Measurements from ENCODE around the gene RABL3. TPM values are rescaled to one million over a fixed set of nuclear protein-coding genes. Genes with fewer than 3 reads are reported as not detected.
"Not testable (repeated sequence)": the region's sequence is repeated elsewhere in the genome, so short reads cannot be mapped to it uniquely, and the experiment has no call there.

Gene RABL3
- total and polyA plus RNA-seq, 8 donors, result 2.0 to 27.7 (median 9.4) TPM

DNA sequence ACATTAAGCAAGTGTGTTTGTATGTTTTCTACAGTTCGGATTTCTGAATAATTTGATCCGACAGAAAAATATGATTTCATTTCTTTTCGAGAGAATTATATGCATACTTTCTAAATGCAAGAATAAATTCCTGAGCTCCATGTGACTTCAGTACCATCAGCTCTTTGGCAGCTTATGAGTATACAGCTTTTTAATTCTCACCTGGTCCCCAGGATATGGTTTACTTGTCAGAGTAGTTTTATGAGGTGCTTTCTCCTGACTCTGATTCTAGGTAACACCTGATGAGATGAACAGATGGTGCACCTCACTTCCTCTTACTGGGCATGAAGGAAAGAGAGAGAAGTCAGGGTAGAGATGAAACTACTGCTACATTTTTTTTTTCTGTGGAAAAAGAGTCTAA, 63.3 kb downstream of the RABL3 start:
- peak in 1 of 2 donors; percentile 23 for DNase-seq

DNA sequence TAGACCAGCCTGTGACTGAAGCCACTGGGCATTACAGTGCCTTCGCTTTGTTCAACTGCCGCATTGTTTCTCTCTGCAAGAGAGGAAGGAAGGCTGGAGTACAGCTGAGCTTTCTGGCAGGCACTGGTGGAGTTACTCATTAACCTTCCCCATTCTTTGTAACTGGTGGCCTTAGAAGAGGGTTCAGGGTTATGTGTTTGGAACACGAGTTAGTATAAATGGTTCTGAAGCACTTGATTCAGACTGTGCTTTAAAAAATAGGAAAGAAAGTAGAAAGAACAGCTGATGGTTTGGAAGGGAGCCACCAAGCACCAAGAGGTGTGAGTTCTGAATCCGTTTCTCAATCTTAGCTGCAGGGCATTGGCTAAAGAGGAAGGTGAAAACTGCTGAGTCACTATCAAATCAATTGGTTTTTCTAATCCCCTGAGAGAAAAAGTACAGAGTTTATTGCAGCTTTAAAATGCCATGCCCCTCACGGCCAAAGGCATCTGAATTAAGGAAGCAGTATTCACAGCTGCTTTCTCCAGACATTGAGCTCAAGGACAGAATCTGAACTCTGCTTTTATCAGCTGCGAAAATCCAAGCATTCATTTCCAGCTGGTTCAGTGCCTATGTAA, 63.9 kb downstream of the RABL3 start:
- no peak for TF ChIP-seq POLR2A (IDR thresholded peaks at IDR 0.05)
- peak; percentile 37 to 75 (median 58) for TF ChIP-seq POLR2AphosphoS5 (IDR thresholded peaks at IDR 0.05)
- TF ChIP-seq, protein P1, sequence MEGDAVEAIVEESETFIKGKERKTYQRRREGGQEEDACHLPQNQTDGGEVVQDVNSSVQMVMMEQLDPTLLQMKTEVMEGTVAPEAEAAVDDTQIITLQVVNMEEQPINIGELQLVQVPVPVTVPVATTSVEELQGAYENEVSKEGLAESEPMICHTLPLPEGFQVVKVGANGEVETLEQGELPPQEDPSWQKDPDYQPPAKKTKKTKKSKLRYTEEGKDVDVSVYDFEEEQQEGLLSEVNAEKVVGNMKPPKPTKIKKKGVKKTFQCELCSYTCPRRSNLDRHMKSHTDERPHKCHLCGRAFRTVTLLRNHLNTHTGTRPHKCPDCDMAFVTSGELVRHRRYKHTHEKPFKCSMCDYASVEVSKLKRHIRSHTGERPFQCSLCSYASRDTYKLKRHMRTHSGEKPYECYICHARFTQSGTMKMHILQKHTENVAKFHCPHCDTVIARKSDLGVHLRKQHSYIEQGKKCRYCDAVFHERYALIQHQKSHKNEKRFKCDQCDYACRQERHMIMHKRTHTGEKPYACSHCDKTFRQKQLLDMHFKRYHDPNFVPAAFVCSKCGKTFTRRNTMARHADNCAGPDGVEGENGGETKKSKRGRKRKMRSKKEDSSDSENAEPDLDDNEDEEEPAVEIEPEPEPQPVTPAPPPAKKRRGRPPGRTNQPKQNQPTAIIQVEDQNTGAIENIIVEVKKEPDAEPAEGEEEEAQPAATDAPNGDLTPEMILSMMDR (IDR thresholded peaks at IDR 0.05), result no peak
- no peak for TF ChIP-seq EP300 (IDR thresholded peaks at IDR 0.05)
- intact Hi-C loops (cut with DNase I; ENCODE audit: low total_unique reads), result no loop called here
- Histone ChIP-seq H3K27ac (peak overlapping the region; percentile 81 to 87 (median 82)), H3K4me3 (peak overlapping the region in 3 of 4 donors; percentile 15 to 19 (median 17)), H3K4me1 (peaks cover 22 to 42% (median 34%) of the 10 kb centered on the region in 4 donors), H3K9me3 (no peaks in the 10 kb centered on the region), H3K27me3 (no peaks in the 10 kb centered on the region), H3K36me3 (no peaks in the 10 kb centered on the region)
- 2 to 12% (median 4%) methylated on average over 6 of the region's 6 CpGs for WGBS, 5 donors
- DNase-seq, result peak; percentile 86 to 90

More for the DNA sequence above, 63.3 kb downstream of the RABL3 start:
- no peaks in the 10 kb centered on the region for H3K27me3 ChIP-seq
- H3K36me3 ChIP-seq, result no peaks in the 10 kb centered on the region
- H3K27ac ChIP-seq, result peak overlapping the region in 4 of 5 donors; percentile 81 to 87 (median 82)
- H3K4me3 ChIP-seq, result peak overlapping the region in 3 of 4 donors; percentile 15 to 19 (median 17)
- no peaks in the 10 kb centered on the region for H3K9me3 ChIP-seq
- peaks cover 24 to 47% (median 35%) of the 10 kb centered on the region in 4 donors for H3K4me1 ChIP-seq
- intact Hi-C loops (cut with DNase I; ENCODE audit: low total_unique reads), result no loop called here
- WGBS, 5 donors, result 14 to 32% (median 26%) methylated on average over 3 of the region's 3 CpGs
- TF ChIP-seq, protein P1 (IDR thresholded peaks at IDR 0.05), result no peak
- TF ChIP-seq EP300 (IDR thresholded peaks at IDR 0.05), result no peak
- TF ChIP-seq POLR2AphosphoS5 (IDR thresholded peaks at IDR 0.05), result no peak
- TF ChIP-seq POLR2A (IDR thresholded peaks at IDR 0.05), result no peak

DNA sequence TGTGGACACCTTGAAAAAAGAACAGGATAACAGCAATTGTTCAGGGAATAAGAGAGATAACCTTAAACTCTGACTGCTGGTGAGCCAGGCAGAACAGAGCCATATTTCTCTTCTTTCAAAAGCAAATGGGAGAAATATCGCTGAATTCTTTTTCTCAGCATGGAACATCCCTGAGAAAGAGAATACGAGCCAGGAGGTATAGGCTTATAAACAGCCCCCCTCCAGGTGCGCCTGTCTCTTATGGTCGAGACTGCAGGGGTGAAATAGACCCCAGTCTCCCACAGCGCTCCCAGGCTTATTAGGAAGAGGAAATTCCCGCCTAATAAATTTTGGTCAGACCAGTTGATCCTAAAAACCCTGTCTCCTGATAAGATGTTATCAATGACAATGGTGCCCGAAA, 65.1 kb downstream of the RABL3 start:
- H3K36me3 ChIP-seq; DNase-seq; H3K4me3 ChIP-seq; intact Hi-C loops (cut with DNase I; ENCODE audit: low total_unique reads); H3K27ac ChIP-seq; H3K9me3 ChIP-seq; H3K27me3 ChIP-seq: not testable (repeated sequence)
- peaks cover 16 to 37% (median 25%) of the 10 kb centered on the region in 4 donors for H3K4me1 ChIP-seq
- WGBS, 5 donors, result 84 to 97% (median 91%) methylated on average over 7 of the region's 7 CpGs

DNA sequence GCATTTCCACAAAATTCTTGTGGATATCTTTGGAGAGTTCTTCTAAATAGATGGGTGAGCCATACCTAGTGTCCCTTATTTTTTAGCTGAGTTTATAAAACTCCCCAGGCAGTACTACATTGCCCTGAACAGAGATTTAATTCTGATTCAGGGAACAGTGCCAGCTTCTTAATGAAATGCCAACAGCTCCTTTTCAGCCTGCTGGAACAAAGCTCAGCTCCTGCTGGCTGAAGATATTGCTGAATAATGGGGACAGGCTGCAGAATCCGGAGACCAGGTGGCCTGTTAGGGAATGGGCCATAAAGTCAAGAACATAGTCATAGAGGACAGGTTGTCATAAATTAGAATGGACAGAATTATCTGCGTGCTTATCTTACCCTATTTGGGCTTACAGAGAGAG, 69.2 kb downstream of the RABL3 start:
- H3K27ac ChIP-seq, result no peak overlapping the region
- no peaks in the 10 kb centered on the region for H3K9me3 ChIP-seq
- H3K36me3 ChIP-seq, result peaks cover 0 to 13% (median 0%) of the 10 kb centered on the region in 4 donors
- DNase-seq, result peak in 1 of 2 donors; percentile 29
- intact Hi-C loops (cut with DNase I; ENCODE audit: low total_unique reads), result no loop called here
- H3K27me3 ChIP-seq, result no peaks in the 10 kb centered on the region
- 11 to 49% (median 31%) methylated on average over 2 of the region's 2 CpGs for WGBS, 5 donors
- no peak for TF ChIP-seq EP300 (IDR thresholded peaks at IDR 0.05)
- no peak overlapping the region for H3K4me3 ChIP-seq
- peaks cover 5 to 19% (median 6%) of the 10 kb centered on the region in 4 donors for H3K4me1 ChIP-seq

DNA sequence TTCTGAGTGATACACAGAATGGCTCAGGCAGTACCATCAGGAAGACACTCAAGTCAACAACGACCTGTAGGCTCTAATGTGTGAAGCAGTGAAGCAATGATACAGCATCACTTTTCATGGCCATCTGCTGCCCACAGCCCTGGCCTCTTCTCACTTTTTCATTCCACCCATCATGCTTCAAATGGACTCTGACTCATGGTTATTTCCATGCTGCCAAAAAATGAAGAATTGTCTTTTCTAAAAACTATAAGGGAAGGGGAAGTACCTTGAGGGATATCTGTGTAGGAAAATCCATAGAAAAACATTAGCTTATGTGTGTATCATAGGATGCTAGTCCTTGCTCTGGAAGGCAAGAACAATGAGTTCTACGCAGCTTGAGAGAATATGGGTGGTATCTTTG, 71.7 kb downstream of the RABL3 start:
- Histone ChIP-seq H3K9me3 (no peaks in the 10 kb centered on the region), H3K36me3 (peaks cover 0 to 16% (median 0%) of the 10 kb centered on the region in 4 donors), H3K27me3 (no peaks in the 10 kb centered on the region), H3K27ac (no peak overlapping the region), H3K4me3 (no peak overlapping the region), H3K4me1 (peaks cover 0 to 13% (median 0%) of the 10 kb centered on the region in 4 donors)
- 78 to 88% (median 79%) methylated on average over 2 of the region's 2 CpGs for WGBS, 5 donors
- no peak for DNase-seq
- intact Hi-C loops (cut with DNase I; ENCODE audit: low total_unique reads), result no loop called here
- no peak for TF ChIP-seq EP300 (IDR thresholded peaks at IDR 0.05)
- TF ChIP-seq POLR2A (IDR thresholded peaks at IDR 0.05), result no peak
- no peak for TF ChIP-seq POLR2AphosphoS5 (IDR thresholded peaks at IDR 0.05)
- TF ChIP-seq, protein P1 (IDR thresholded peaks at IDR 0.05), result no peak
